GM23338 (cell line): ENCODE data around the gene ZNF385C. TPM values are rescaled to one million over a fixed set of nuclear protein-coding genes. Genes with fewer than 3 reads are reported as not detected.

Experiments used
- ATAC-seq: fragments of 200-7000 bp; cut with Tn5 transposase; 3 replicates; pipeline ENCODE4 v1.9.1; 2020
- DNase-seq: peaks from one replicate; pipeline ENCODE4 v3.0.0-alpha.2; 2015; ENCODE audit warnings: low spot score
- H2AFZ ChIP-seq: fragments of 200-600 bp; sonication (generic); 2 replicates; pipeline ENCODE4 v1.8.0; 2016; ENCODE audit warnings: antibody characterized with exemption, mild to moderate bottlenecking, moderate library complexity
- H3F3A ChIP-seq: fragments of 200-600 bp; sonication (generic); replicated peaks from 2 replicates; pipeline ENCODE4 v1.8.0; 2017; ENCODE audit warnings: antibody characterized with exemption, mixed run types, low read depth
- H3K27ac ChIP-seq: fragments of 200-600 bp; sonication (generic); 2 replicates; pipeline ENCODE4 v1.6.1; 2016; ENCODE audit warnings: low read depth
- H3K27me3 ChIP-seq: fragments of 200-600 bp; sonication (generic); 2 replicates; pipeline ENCODE4 v1.8.0; 2016; ENCODE audit warnings: mild to moderate bottlenecking, mixed run types, moderate library complexity; ENCODE audit not compliant: insufficient read depth
- H3K36me3 ChIP-seq: fragments of 200-600 bp; sonication (generic); 2 replicates; pipeline ENCODE4 v1.8.0; 2016; ENCODE audit warnings: mild to moderate bottlenecking; ENCODE audit not compliant: insufficient read depth
- H3K4me1 ChIP-seq: fragments of 200-600 bp; sonication (generic); 2 replicates; pipeline ENCODE4 v1.8.0; 2016; ENCODE audit warnings: mild to moderate bottlenecking, moderate library complexity; ENCODE audit not compliant: insufficient read depth
- H3K4me2 ChIP-seq: fragments of 200-600 bp; sonication (generic); 2 replicates; pipeline ENCODE4 v1.7.1; 2017; ENCODE audit warnings: mixed run types
- H3K4me3 ChIP-seq: fragments of 200-600 bp; sonication (generic); 2 replicates; pipeline ENCODE4 v1.6.1; 2016; ENCODE audit warnings: mixed run types
- H3K79me2 ChIP-seq: fragments of 200-600 bp; sonication (generic); replicated peaks from 2 replicates; pipeline ENCODE4 v1.8.0; 2017; ENCODE audit warnings: mild to moderate bottlenecking; ENCODE audit not compliant: insufficient read depth
- H3K9me2 ChIP-seq: fragments of 200-600 bp; sonication (generic); 2 replicates; pipeline ENCODE4 v1.8.0; 2017; ENCODE audit not compliant: insufficient read depth
- H4K20me1 ChIP-seq: fragments of 200-600 bp; sonication (generic); replicated peaks from 2 replicates; pipeline ENCODE4 v1.8.0; 2017; ENCODE audit warnings: mild to moderate bottlenecking; ENCODE audit not compliant: insufficient read depth
- H3K27ac Mint-ChIP-seq: 2 replicates; pipeline ENCODE4 v1.8.0; 2020; ENCODE audit warnings: inconsistent platforms, mild to moderate bottlenecking, moderate library complexity, mixed read lengths
- H3K27me3 Mint-ChIP-seq: 3 replicates; pipeline ENCODE4 v1.8.0; 2022; ENCODE audit warnings: low read depth, mild to moderate bottlenecking, moderate library complexity, mixed read lengths, inconsistent platforms; ENCODE audit not compliant: insufficient read depth, poor library complexity
- H3K36me3 Mint-ChIP-seq: 3 replicates; pipeline ENCODE4 v1.8.0; 2021; ENCODE audit warnings: low read depth, mild to moderate bottlenecking, inconsistent platforms, moderate library complexity, mixed read lengths
- H3K4me1 Mint-ChIP-seq: 3 replicates; pipeline ENCODE4 v1.8.0; 2020; ENCODE audit warnings: mild to moderate bottlenecking, inconsistent platforms, mixed read lengths
- H3K4me3 Mint-ChIP-seq: 3 replicates; pipeline ENCODE4 v1.8.0; 2021; ENCODE audit warnings: moderate library complexity, mild to moderate bottlenecking, inconsistent platforms, mixed read lengths
- H3K9me3 Mint-ChIP-seq: 3 replicates; pipeline ENCODE4 v1.8.0; 2020; ENCODE audit warnings: moderate library complexity, mild to moderate bottlenecking, inconsistent platforms, mixed read lengths
- EZH2phosphoT487 ChIP-seq: fragments of 200-600 bp; sonication (generic); IDR thresholded peaks from one replicate; pipeline ENCODE4 v1.8.1; 2018; ENCODE audit warnings: antibody characterized with exemption; ENCODE audit not compliant: unreplicated experiment
- JUNB ChIP-seq: IDR thresholded peaks from one replicate; pipeline ENCODE4 v1.6.1; 2016; ENCODE audit warnings: antibody characterized with exemption; ENCODE audit not compliant: unreplicated experiment
- STAT1 ChIP-seq: IDR thresholded peaks from one replicate; pipeline ENCODE4 v1.6.1; 2016; ENCODE audit warnings: antibody characterized with exemption; ENCODE audit not compliant: unreplicated experiment
- polyA plus RNA-seq: library from polyadenylated mRNA; unstranded; fragments of >200 nt; fragmentation: Nextera tagmentation; extraction: Ambion mirVana; gene quantifications from 2 replicates; pipeline ENCODE4 v1.2.1, GENCODE V29; 2016
- total RNA-seq: library from RNA; depleted of rRNA; stranded (reverse); fragments of >200 nt; shearing (Covaris generic); gene quantifications from 2 replicates; pipeline ENCODE4 v1.2.3, GENCODE V29; 2014
- TF ChIP-seq, protein P1 (sequence below): fragments of 250-450 bp; sonication (Bioruptor Pico); IDR thresholded peaks from 2 replicates; pipeline ENCODE4 v1.5.0; 2020; ENCODE audit warnings: mild to moderate bottlenecking, moderate library complexity
- TF ChIP-seq, protein P2 (sequence below): IDR thresholded peaks from one replicate; pipeline ENCODE4 v1.6.1; 2018; ENCODE audit warnings: antibody characterized with exemption; ENCODE audit not compliant: unreplicated experiment
- TF ChIP-seq, protein P3 (sequence below): IDR thresholded peaks from 2 replicates; pipeline ENCODE4 v1.6.1; 2016; ENCODE audit warnings: antibody characterized with exemption

The ZNF385C gene
- total and polyA plus RNA-seq, 2 experiments from 2014 or later: 1.9 to 3.1 TPM

DNA sequence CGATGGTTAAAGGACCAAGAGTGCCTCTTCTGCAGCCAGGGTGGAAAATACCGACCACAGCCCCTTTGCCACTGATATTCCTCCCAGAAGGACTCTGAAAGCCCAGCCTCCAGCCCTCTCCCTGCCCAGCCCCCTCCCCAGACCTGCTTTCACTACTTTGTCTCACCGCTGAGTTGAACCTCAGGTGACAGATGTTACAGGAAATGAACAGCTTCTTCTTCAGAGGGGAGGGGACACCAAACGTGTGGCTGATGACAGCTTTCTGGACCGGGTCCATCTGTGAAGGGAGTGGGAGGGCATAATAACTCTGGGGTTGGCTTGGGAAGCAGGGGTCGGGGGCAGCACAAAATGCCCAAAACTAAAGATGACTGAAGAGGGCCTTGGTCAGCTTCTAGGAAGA, 64.2 kb downstream of the ZNF385C start:
- no peaks in the 10 kb centered on the region for H3K9me3 Mint-ChIP-seq
- H3K4me3 Mint-ChIP-seq: no peak overlapping the region
- no peaks in the 10 kb centered on the region for H3F3A ChIP-seq
- TF ChIP-seq, protein P1, sequence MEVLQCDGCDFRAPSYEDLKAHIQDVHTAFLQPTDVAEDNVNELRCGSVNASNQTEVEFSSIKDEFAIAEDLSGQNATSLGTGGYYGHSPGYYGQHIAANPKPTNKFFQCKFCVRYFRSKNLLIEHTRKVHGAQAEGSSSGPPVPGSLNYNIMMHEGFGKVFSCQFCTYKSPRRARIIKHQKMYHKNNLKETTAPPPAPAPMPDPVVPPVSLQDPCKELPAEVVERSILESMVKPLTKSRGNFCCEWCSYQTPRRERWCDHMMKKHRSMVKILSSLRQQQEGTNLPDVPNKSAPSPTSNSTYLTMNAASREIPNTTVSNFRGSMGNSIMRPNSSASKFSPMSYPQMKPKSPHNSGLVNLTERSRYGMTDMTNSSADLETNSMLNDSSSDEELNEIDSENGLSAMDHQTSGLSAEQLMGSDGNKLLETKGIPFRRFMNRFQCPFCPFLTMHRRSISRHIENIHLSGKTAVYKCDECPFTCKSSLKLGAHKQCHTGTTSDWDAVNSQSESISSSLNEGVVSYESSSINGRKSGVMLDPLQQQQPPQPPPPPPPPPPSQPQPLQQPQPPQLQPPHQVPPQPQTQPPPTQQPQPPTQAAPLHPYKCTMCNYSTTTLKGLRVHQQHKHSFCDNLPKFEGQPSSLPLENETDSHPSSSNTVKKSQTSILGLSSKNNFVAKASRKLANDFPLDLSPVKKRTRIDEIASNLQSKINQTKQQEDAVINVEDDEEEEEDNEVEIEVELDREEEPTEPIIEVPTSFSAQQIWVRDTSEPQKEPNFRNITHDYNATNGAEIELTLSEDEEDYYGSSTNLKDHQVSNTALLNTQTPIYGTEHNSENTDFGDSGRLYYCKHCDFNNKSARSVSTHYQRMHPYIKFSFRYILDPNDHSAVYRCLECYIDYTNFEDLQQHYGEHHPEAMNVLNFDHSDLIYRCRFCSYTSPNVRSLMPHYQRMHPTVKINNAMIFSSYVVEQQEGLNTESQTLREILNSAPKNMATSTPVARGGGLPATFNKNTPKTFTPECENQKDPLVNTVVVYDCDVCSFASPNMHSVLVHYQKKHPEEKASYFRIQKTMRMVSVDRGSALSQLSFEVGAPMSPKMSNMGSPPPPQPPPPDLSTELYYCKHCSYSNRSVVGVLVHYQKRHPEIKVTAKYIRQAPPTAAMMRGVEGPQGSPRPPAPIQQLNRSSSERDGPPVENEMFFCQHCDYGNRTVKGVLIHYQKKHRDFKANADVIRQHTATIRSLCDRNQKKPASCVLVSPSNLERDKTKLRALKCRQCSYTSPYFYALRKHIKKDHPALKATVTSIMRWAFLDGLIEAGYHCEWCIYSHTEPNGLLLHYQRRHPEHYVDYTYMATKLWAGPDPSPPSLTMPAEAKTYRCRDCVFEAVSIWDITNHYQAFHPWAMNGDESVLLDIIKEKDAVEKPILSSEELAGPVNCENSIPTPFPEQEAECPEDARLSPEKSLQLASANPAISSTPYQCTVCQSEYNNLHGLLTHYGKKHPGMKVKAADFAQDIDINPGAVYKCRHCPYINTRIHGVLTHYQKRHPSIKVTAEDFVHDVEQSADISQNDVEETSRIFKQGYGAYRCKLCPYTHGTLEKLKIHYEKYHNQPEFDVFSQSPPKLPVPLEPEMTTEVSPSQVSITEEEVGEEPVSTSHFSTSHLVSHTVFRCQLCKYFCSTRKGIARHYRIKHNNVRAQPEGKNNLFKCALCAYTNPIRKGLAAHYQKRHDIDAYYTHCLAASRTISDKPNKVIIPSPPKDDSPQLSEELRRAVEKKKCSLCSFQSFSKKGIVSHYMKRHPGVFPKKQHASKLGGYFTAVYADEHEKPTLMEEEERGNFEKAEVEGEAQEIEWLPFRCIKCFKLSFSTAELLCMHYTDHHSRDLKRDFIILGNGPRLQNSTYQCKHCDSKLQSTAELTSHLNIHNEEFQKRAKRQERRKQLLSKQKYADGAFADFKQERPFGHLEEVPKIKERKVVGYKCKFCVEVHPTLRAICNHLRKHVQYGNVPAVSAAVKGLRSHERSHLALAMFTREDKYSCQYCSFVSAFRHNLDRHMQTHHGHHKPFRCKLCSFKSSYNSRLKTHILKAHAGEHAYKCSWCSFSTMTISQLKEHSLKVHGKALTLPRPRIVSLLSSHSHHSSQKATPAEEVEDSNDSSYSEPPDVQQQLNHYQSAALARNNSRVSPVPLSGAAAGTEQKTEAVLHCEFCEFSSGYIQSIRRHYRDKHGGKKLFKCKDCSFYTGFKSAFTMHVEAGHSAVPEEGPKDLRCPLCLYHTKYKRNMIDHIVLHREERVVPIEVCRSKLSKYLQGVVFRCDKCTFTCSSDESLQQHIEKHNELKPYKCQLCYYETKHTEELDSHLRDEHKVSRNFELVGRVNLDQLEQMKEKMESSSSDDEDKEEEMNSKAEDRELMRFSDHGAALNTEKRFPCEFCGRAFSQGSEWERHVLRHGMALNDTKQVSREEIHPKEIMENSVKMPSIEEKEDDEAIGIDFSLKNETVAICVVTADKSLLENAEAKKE (CRISPR knock-in tag): no peak
- TF ChIP-seq, protein P2, sequence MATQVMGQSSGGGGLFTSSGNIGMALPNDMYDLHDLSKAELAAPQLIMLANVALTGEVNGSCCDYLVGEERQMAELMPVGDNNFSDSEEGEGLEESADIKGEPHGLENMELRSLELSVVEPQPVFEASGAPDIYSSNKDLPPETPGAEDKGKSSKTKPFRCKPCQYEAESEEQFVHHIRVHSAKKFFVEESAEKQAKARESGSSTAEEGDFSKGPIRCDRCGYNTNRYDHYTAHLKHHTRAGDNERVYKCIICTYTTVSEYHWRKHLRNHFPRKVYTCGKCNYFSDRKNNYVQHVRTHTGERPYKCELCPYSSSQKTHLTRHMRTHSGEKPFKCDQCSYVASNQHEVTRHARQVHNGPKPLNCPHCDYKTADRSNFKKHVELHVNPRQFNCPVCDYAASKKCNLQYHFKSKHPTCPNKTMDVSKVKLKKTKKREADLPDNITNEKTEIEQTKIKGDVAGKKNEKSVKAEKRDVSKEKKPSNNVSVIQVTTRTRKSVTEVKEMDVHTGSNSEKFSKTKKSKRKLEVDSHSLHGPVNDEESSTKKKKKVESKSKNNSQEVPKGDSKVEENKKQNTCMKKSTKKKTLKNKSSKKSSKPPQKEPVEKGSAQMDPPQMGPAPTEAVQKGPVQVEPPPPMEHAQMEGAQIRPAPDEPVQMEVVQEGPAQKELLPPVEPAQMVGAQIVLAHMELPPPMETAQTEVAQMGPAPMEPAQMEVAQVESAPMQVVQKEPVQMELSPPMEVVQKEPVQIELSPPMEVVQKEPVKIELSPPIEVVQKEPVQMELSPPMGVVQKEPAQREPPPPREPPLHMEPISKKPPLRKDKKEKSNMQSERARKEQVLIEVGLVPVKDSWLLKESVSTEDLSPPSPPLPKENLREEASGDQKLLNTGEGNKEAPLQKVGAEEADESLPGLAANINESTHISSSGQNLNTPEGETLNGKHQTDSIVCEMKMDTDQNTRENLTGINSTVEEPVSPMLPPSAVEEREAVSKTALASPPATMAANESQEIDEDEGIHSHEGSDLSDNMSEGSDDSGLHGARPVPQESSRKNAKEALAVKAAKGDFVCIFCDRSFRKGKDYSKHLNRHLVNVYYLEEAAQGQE: no peak
- TF ChIP-seq STAT1: no peak
- no peak for TF ChIP-seq JUNB
- TF ChIP-seq, protein P3, sequence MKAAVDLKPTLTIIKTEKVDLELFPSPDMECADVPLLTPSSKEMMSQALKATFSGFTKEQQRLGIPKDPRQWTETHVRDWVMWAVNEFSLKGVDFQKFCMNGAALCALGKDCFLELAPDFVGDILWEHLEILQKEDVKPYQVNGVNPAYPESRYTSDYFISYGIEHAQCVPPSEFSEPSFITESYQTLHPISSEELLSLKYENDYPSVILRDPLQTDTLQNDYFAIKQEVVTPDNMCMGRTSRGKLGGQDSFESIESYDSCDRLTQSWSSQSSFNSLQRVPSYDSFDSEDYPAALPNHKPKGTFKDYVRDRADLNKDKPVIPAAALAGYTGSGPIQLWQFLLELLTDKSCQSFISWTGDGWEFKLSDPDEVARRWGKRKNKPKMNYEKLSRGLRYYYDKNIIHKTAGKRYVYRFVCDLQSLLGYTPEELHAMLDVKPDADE: no peak
- TF ChIP-seq EZH2phosphoT487: no peak
- no peaks in the 10 kb centered on the region for H3K27me3 ChIP-seq
- no peaks in the 10 kb centered on the region for H3K36me3 Mint-ChIP-seq
- no peaks in the 10 kb centered on the region for H3K9me2 ChIP-seq
- H4K20me1 ChIP-seq: no peaks in the 10 kb centered on the region
- H3K4me3 ChIP-seq: no peak overlapping the region
- H2AFZ ChIP-seq: no peak overlapping the region
- H3K4me1 ChIP-seq: no peaks in the 10 kb centered on the region
- peaks cover 20% of the 10 kb centered on the region for H3K4me1 Mint-ChIP-seq
- peak overlapping the region; percentile 6; the same call in 1 of the 2 replicates for H3K27ac Mint-ChIP-seq
- no peak overlapping the region for H3K4me2 ChIP-seq
- DNase-seq (no peak), ATAC-seq (no peak)
- no peaks in the 10 kb centered on the region for H3K36me3 ChIP-seq
- no peak overlapping the region for H3K27ac ChIP-seq
- peaks cover 7% of the 10 kb centered on the region for H3K27me3 Mint-ChIP-seq
- no peaks in the 10 kb centered on the region for H3K79me2 ChIP-seq
